GM21717 (cell line): Measurements from ENCODE around the gene RANBP1.
A peak's percentile ranks its signal among the peaks of the same experiment; 100 is the strongest.

Experiments used
- ATAC-seq: cut with Tn5 transposase; IDR thresholded peaks from one replicate; pipeline ENCODE4 v1.9.1; 2021; ENCODE audit warnings: mild to moderate bottlenecking, moderate library complexity; ENCODE audit not compliant: unreplicated experiment

RANBP1 gene

GRCh38 chr22:20121856-20122415 lies 6.0 kb downstream of the RANBP1 start:
- no peak for ATAC-seq

- ATAC-seq: no peak
Observed at GRCh38 chr22:20123366-20124082, 7.6 kb downstream of the RANBP1 start.

GRCh38 chr22:20124083-20124787 lies 8.3 kb downstream of the RANBP1 start:
- no peak for ATAC-seq

- ATAC-seq: no peak
Observed at GRCh38 chr22:20125201-20126174, 9.6 kb downstream of the RANBP1 start.

- no peak for ATAC-seq
Observed at GRCh38 chr22:20126284-20127029, 10.6 kb downstream of the RANBP1 start.

- ATAC-seq: no peak
Observed at GRCh38 chr22:20127318-20127868, 11.5 kb downstream of the RANBP1 start.

- no peak for ATAC-seq
Observed at GRCh38 chr22:20127869-20128618, 12.1 kb downstream of the RANBP1 start.

- no peak for ATAC-seq
Observed at GRCh38 chr22:20128619-20128901, 12.7 kb downstream of the RANBP1 start.

- ATAC-seq: no peak
Observed at GRCh38 chr22:20128902-20129746, 13.2 kb downstream of the RANBP1 start.

GRCh38 chr22:20129747-20130014 lies 13.8 kb downstream of the RANBP1 start:
- no peak for ATAC-seq

- ATAC-seq: no peak
Observed at GRCh38 chr22:20130319-20130718, 14.4 kb downstream of the RANBP1 start.

- peak; percentile 44 for ATAC-seq
Observed at GRCh38 chr22:20130731-20131596, 15.1 kb downstream of the RANBP1 start.

GRCh38 chr22:20131597-20131858 lies 15.6 kb downstream of the RANBP1 start, which contains the start of gene ZDHHC8:
ZDHHC8 (plus strand) TSS chr22:20131804; CDS start chr22:20131948, 144 bp downstream.
- ATAC-seq: peak; percentile 31

GRCh38 chr22:20131859-20132685 lies 16.2 kb downstream of the RANBP1 start:
- ATAC-seq: no peak

- ATAC-seq: no peak
Observed at GRCh38 chr22:20132686-20133246, 16.9 kb downstream of the RANBP1 start.

- no peak for ATAC-seq
Observed at GRCh38 chr22:20133930-20134549, 18.1 kb downstream of the RANBP1 start.
